ENCODE data around the gene LRRN2.

DNA sequence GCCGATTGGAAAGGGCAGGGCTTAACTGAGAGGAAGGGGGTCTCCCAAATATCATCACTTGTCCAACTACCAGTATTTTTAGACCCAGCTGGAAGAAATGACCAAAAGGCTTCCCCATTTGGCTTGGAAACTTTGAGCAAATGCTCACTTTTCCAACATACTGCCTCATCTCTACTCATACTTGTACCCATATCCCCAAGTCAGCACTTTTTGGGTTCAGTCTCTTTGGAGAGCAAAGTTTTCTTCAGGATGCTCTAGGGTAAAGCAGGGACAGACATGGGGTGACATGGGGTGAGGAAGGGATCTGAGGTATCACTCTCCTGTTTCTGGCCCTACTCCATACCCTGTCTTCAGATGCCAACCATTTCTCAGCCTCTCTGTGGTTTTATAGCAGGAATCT is 27.2 kb downstream of the LRRN2 start:
- TF ChIP-seq, protein P1, sequence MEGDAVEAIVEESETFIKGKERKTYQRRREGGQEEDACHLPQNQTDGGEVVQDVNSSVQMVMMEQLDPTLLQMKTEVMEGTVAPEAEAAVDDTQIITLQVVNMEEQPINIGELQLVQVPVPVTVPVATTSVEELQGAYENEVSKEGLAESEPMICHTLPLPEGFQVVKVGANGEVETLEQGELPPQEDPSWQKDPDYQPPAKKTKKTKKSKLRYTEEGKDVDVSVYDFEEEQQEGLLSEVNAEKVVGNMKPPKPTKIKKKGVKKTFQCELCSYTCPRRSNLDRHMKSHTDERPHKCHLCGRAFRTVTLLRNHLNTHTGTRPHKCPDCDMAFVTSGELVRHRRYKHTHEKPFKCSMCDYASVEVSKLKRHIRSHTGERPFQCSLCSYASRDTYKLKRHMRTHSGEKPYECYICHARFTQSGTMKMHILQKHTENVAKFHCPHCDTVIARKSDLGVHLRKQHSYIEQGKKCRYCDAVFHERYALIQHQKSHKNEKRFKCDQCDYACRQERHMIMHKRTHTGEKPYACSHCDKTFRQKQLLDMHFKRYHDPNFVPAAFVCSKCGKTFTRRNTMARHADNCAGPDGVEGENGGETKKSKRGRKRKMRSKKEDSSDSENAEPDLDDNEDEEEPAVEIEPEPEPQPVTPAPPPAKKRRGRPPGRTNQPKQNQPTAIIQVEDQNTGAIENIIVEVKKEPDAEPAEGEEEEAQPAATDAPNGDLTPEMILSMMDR (IDR thresholded peaks at IDR 0.05): no peak
- TF ChIP-seq EP300 (IDR thresholded peaks at IDR 0.05): no peak
- TF ChIP-seq MAFK (IDR thresholded peaks at IDR 0.05; ENCODE audit: partially characterized antibody): peak; percentile 93

Measured in A549 (cell line).